ENCODE data around the gene ARHGAP15. TPM values are rescaled to one million over a fixed set of nuclear protein-coding genes. Genes with fewer than 3 reads are reported as not detected.

Gene ARHGAP15
- total RNA-seq, 1 experiment from 2014 or later, result 0.41 TPM

DNA sequence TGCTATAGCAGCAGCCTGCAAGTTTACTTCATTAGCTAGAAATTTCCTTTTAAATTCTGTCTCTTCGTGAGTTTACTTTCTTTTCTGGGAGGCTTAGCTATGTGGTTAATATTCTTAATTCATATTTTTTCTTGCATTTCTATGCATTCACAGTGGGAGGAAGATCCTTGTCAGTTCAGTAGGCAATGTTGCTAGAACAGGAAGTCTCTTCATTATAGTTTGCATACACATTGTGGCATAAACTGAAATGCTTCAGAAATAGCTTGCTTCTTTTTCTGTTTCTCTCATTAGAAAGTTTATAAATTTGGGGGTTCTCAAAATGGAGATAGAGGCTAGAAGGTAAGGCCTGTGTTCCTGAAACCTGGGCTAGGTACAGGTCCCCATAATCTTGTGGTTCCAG lies 8.1 kb upstream of the ARHGAP15 start:
- intact Hi-C loops (cut with micrococcal nuclease; ENCODE audit: unreplicated experiment), result no loop called here
- no TSS peak for BruUV-seq (replicated peaks)

DNA sequence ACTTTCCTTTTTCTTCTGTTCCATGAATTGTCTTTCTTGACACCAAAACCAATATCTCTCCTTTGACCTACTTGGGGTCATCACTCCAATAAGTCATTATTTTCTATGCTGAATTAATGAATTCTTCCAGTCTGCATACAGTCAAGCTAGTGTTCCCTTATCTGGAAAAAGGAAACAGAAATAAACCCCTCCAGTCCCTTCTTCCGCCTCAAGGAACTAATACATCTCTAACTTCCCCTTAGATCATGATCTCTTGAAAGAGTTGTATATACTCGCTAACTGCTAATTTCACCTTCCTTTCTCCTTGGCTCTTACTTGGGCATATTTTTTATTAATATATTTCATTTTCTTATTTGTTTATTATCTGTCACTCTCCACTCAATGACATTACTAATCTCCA lies 7.3 kb upstream of the ARHGAP15 start:
- ChIA-PET POLR2A (no interaction called here), CTCF (no interaction called here)
- TF ChIP-seq SIN3A (IDR thresholded peaks at IDR 0.05; ENCODE audit: borderline replicate concordance, insufficient read depth, low read depth, low read length) (no peak), POLR2AphosphoS5 (IDR thresholded peaks at IDR 0.05; ENCODE audit: low read depth, low read length) (no peak), TCF7L2 (IDR thresholded peaks at IDR 0.05; ENCODE audit: low read depth, low read length) (no peak)
- TF ChIP-seq, protein P1, sequence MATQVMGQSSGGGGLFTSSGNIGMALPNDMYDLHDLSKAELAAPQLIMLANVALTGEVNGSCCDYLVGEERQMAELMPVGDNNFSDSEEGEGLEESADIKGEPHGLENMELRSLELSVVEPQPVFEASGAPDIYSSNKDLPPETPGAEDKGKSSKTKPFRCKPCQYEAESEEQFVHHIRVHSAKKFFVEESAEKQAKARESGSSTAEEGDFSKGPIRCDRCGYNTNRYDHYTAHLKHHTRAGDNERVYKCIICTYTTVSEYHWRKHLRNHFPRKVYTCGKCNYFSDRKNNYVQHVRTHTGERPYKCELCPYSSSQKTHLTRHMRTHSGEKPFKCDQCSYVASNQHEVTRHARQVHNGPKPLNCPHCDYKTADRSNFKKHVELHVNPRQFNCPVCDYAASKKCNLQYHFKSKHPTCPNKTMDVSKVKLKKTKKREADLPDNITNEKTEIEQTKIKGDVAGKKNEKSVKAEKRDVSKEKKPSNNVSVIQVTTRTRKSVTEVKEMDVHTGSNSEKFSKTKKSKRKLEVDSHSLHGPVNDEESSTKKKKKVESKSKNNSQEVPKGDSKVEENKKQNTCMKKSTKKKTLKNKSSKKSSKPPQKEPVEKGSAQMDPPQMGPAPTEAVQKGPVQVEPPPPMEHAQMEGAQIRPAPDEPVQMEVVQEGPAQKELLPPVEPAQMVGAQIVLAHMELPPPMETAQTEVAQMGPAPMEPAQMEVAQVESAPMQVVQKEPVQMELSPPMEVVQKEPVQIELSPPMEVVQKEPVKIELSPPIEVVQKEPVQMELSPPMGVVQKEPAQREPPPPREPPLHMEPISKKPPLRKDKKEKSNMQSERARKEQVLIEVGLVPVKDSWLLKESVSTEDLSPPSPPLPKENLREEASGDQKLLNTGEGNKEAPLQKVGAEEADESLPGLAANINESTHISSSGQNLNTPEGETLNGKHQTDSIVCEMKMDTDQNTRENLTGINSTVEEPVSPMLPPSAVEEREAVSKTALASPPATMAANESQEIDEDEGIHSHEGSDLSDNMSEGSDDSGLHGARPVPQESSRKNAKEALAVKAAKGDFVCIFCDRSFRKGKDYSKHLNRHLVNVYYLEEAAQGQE (IDR thresholded peaks at IDR 0.05; ENCODE audit: insufficient read depth in 1 of 2, low read depth in 2 of 2, low read length in 1 of 2), result no peak
- TF ChIP-seq, protein P2, sequence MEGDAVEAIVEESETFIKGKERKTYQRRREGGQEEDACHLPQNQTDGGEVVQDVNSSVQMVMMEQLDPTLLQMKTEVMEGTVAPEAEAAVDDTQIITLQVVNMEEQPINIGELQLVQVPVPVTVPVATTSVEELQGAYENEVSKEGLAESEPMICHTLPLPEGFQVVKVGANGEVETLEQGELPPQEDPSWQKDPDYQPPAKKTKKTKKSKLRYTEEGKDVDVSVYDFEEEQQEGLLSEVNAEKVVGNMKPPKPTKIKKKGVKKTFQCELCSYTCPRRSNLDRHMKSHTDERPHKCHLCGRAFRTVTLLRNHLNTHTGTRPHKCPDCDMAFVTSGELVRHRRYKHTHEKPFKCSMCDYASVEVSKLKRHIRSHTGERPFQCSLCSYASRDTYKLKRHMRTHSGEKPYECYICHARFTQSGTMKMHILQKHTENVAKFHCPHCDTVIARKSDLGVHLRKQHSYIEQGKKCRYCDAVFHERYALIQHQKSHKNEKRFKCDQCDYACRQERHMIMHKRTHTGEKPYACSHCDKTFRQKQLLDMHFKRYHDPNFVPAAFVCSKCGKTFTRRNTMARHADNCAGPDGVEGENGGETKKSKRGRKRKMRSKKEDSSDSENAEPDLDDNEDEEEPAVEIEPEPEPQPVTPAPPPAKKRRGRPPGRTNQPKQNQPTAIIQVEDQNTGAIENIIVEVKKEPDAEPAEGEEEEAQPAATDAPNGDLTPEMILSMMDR (IDR thresholded peaks at IDR 0.05), result no peak
- Histone ChIP-seq H3K4me3 (ENCODE audit: low read depth in 2 of 2, low read length in 2 of 2) (no peak overlapping the region), H3K4me1 (ENCODE audit: control insufficient read depth, insufficient read depth, low read length) (no peaks in the 10 kb centered on the region), H3K27me3 (ENCODE audit: control insufficient read depth, insufficient read depth, low read length) (no peaks in the 10 kb centered on the region), H3K36me3 (ENCODE audit: control insufficient read depth, insufficient read depth, low read length) (no peaks in the 10 kb centered on the region), H3K27ac (ENCODE audit: low read length) (no peak overlapping the region), H3K9me3 (ENCODE audit: control insufficient read depth, insufficient read depth, low read depth, low read length) (no peaks in the 10 kb centered on the region)
- ATAC-seq (no peak), DNase-seq (ENCODE audit: low read depth, low spot score) (no peak)
- no TSS peak for BruUV-seq (replicated peaks)
- intact Hi-C loops (cut with micrococcal nuclease; ENCODE audit: unreplicated experiment) (no loop called here), in situ Hi-C loops (cut with HindIII; ENCODE audit: low pct_unique_long_range_greater_than_20kb, low sequenced_read_pairs) (no loop called here)

More for the DNA sequence above, 8.1 kb upstream of the ARHGAP15 start:
- in situ Hi-C loops (cut with HindIII; ENCODE audit: low pct_unique_long_range_greater_than_20kb, low sequenced_read_pairs), result no loop called here
- TF ChIP-seq TCF7L2 (IDR thresholded peaks at IDR 0.05; ENCODE audit: low read depth, low read length), result no peak
- TF ChIP-seq, protein P1 (IDR thresholded peaks at IDR 0.05; ENCODE audit: insufficient read depth in 1 of 2, low read depth in 2 of 2, low read length in 1 of 2), result no peak
- TF ChIP-seq POLR2AphosphoS5 (IDR thresholded peaks at IDR 0.05; ENCODE audit: low read depth, low read length), result no peak
- no peak for TF ChIP-seq SIN3A (IDR thresholded peaks at IDR 0.05; ENCODE audit: borderline replicate concordance, insufficient read depth, low read depth, low read length)
- TF ChIP-seq, protein P2 (IDR thresholded peaks at IDR 0.05), result no peak
- POLR2A ChIA-PET, result no interaction called here
- CTCF ChIA-PET, result no interaction called here
- ATAC-seq, result no peak
- Histone ChIP-seq H3K27ac (ENCODE audit: low read length) (no peak overlapping the region), H3K4me1 (ENCODE audit: control insufficient read depth, insufficient read depth, low read length) (no peaks in the 10 kb centered on the region), H3K36me3 (ENCODE audit: control insufficient read depth, insufficient read depth, low read length) (no peaks in the 10 kb centered on the region), H3K9me3 (ENCODE audit: control insufficient read depth, insufficient read depth, low read depth, low read length) (no peaks in the 10 kb centered on the region), H3K4me3 (ENCODE audit: low read depth in 2 of 2, low read length in 2 of 2) (no peak overlapping the region), H3K27me3 (ENCODE audit: control insufficient read depth, insufficient read depth, low read length) (no peaks in the 10 kb centered on the region)
- DNase-seq (ENCODE audit: low read depth, low spot score), result no peak
